ENCODE measurements around the gene SURF2.

GRCh38 chr9:133340256-133340655, 16.1 kb upstream of the SURF2 start:
- TF ChIP-seq POLR2A (IDR thresholded peaks at IDR 0.05) (no peak), CTCF (IDR thresholded peaks at IDR 0.05) (no peak)
